Endothelial cell of umbilical vein (primary cell): Measurements from ENCODE around the gene PTPRH.

Experiments used
- EZH2 ChIP-seq: IDR thresholded peaks from 2 replicates; pipeline ENCODE4 v1.6.1; 2012; ENCODE audit warnings: borderline replicate concordance, low read depth, mild to moderate bottlenecking, moderate library complexity, low read length, inconsistent platforms; ENCODE audit not compliant: severe bottlenecking
- FOS ChIP-seq: IDR thresholded peaks from 2 replicates; pipeline ENCODE4 v1.6.1; 2011; ENCODE audit warnings: mild to moderate bottlenecking, low read length, moderate library complexity, borderline replicate concordance; ENCODE audit not compliant: insufficient read depth
- GATA2 ChIP-seq: IDR thresholded peaks from 2 replicates; pipeline ENCODE4 v1.7.0; 2011; ENCODE audit warnings: low read depth, mild to moderate bottlenecking, moderate library complexity, mixed read lengths, low read length; ENCODE audit not compliant: insufficient read length, insufficient read depth
- JUN ChIP-seq: IDR thresholded peaks from 2 replicates; pipeline ENCODE4 v1.6.1; 2011; ENCODE audit warnings: borderline replicate concordance, low read depth; ENCODE audit not compliant: insufficient read length, insufficient read depth
- MYC ChIP-seq: IDR thresholded peaks from one replicate; pipeline ENCODE4 v1.6.1; 2011; ENCODE audit warnings: mild to moderate bottlenecking, low read depth, low read length
- POLR2A ChIP-seq: IDR thresholded peaks from 2 replicates; pipeline ENCODE4 v1.6.1; 2012; ENCODE audit warnings: low read depth, mild to moderate bottlenecking, control low read depth, low read length
- POLR2AphosphoS5 ChIP-seq: IDR thresholded peaks from 2 replicates; pipeline ENCODE4 v1.6.1; 2012; ENCODE audit warnings: low read depth, mild to moderate bottlenecking, control low read depth, low read length, moderate library complexity; ENCODE audit not compliant: insufficient read depth
- TF ChIP-seq, protein P1 (sequence below): IDR thresholded peaks from 2 replicates; pipeline ENCODE4 v1.6.1; 2011; ENCODE audit not compliant: insufficient read depth, insufficient read length
- TF ChIP-seq, protein P2 (sequence below), 2 donors: IDR thresholded peaks; 1 replicate in 1 of 2; 2 replicates in 1 of 2; pipeline ENCODE4 v1.5.1; 2011; ENCODE audit warnings: low read length in 2 of 2, mild to moderate bottlenecking in 2 of 2, moderate library complexity in 2 of 2, control low read depth in 1 of 2, inconsistent platforms in 1 of 2, low read depth in 1 of 2; ENCODE audit not compliant: insufficient read depth in 1 of 2; ENCODE audit errors: extremely low read depth in 1 of 2

DNA sequence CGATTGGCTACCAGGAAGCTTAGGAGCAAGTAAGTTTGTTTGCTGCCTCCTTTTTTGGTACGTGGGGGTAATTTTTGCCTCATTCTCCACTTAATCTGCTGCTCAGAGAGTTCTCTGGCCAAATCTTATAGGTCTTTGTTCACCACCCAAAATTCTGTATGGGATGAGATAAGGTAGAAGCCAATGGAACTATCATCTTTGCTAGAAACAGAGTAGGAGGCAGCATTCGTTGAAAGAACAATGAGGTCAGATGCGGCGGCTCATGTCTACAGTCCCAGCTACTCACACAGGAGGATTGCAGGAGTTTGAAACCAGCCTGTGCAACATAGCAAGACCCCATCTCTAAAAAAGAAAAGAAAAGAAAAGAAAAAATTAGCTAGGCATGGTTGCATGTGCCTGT is 37.9 kb downstream of the PTPRH start:
- TF ChIP-seq, protein P1, sequence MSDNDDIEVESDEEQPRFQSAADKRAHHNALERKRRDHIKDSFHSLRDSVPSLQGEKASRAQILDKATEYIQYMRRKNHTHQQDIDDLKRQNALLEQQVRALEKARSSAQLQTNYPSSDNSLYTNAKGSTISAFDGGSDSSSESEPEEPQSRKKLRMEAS = no peak
- TF ChIP-seq, protein P2, sequence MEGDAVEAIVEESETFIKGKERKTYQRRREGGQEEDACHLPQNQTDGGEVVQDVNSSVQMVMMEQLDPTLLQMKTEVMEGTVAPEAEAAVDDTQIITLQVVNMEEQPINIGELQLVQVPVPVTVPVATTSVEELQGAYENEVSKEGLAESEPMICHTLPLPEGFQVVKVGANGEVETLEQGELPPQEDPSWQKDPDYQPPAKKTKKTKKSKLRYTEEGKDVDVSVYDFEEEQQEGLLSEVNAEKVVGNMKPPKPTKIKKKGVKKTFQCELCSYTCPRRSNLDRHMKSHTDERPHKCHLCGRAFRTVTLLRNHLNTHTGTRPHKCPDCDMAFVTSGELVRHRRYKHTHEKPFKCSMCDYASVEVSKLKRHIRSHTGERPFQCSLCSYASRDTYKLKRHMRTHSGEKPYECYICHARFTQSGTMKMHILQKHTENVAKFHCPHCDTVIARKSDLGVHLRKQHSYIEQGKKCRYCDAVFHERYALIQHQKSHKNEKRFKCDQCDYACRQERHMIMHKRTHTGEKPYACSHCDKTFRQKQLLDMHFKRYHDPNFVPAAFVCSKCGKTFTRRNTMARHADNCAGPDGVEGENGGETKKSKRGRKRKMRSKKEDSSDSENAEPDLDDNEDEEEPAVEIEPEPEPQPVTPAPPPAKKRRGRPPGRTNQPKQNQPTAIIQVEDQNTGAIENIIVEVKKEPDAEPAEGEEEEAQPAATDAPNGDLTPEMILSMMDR (IDR thresholded peaks at IDR 0.05; ENCODE audit: extremely low read depth in 1 of 2, insufficient read depth in 1 of 2, low read depth in 1 of 2, low read length in 2 of 2) = no peak
- TF ChIP-seq POLR2A (no peak), POLR2AphosphoS5 (no peak), JUN (no peak), EZH2 (no peak), GATA2 (no peak), FOS (no peak), MYC (no peak)
